ENCODE measurements around the gene TMEM184B.

Gene TMEM184B

GRCh38 chr22:38190581-38190980, 82.2 kb downstream of the TMEM184B start:
- in situ Hi-C loops (cut with HindIII; ENCODE audit: low sequenced_read_pairs): loop anchor here (25.0 kb wide), 1 partner anchor 122 kb away; the partner anchor contains the start of gene CSNK1E
- H3K4me3 ChIP-seq (ENCODE audit: low read depth, low read length): no peak overlapping the region
- TF ChIP-seq CTCF (IDR thresholded peaks at IDR 0.05; ENCODE audit: low read depth, low read length): no peak
- no peak for DNase-seq (ENCODE audit: low read depth, low spot score)

- in situ Hi-C loops (cut with HindIII; ENCODE audit: low sequenced_read_pairs): loop anchor here (25.0 kb wide), 1 partner anchor 123 kb away; the partner anchor contains the start of gene CSNK1E
- no peak overlapping the region for H3K4me3 ChIP-seq (ENCODE audit: low read depth, low read length)
- TF ChIP-seq CTCF (IDR thresholded peaks at IDR 0.05; ENCODE audit: low read depth, low read length): no peak
- DNase-seq (ENCODE audit: low read depth, low spot score): no peak
Observed at GRCh38 chr22:38189104-38189503, 83.7 kb downstream of the TMEM184B start.

GRCh38 chr22:38187413-38188212, 85.2 kb downstream of the TMEM184B start:
- no peak for TF ChIP-seq CTCF (IDR thresholded peaks at IDR 0.05; ENCODE audit: low read depth, low read length)
- H3K4me3 ChIP-seq (ENCODE audit: low read depth, low read length): no peak overlapping the region
- DNase-seq (ENCODE audit: low read depth, low spot score): no peak
- in situ Hi-C loops (cut with HindIII; ENCODE audit: low sequenced_read_pairs): loop anchor here (25.0 kb wide), 1 partner anchor 125 kb away; the partner anchor contains the start of gene CSNK1E

GRCh38 chr22:38186429-38186828, 86.4 kb downstream of the TMEM184B start:
- H3K4me3 ChIP-seq (ENCODE audit: low read depth, low read length): no peak overlapping the region
- no peak for TF ChIP-seq CTCF (IDR thresholded peaks at IDR 0.05; ENCODE audit: low read depth, low read length)
- DNase-seq (ENCODE audit: low read depth, low spot score): no peak
- in situ Hi-C loops (cut with HindIII; ENCODE audit: low sequenced_read_pairs): loop anchor here (25.0 kb wide), 1 partner anchor 126 kb away; the partner anchor contains the start of gene CSNK1E

GRCh38 chr22:38184788-38185187, 88.0 kb downstream of the TMEM184B start:
- no peak overlapping the region for H3K4me3 ChIP-seq (ENCODE audit: low read depth, low read length)
- in situ Hi-C loops (cut with HindIII; ENCODE audit: low sequenced_read_pairs): loop anchor here (25.0 kb wide), 1 partner anchor 128 kb away; the partner anchor contains the start of gene CSNK1E
- no peak for TF ChIP-seq CTCF (IDR thresholded peaks at IDR 0.05; ENCODE audit: low read depth, low read length)
- no peak for DNase-seq (ENCODE audit: low read depth, low spot score)

- TF ChIP-seq CTCF (IDR thresholded peaks at IDR 0.05; ENCODE audit: low read depth, low read length): no peak
- in situ Hi-C loops (cut with HindIII; ENCODE audit: low sequenced_read_pairs): loop anchor here (25.0 kb wide), 1 partner anchor 131 kb away; the partner anchor contains the start of gene CSNK1E
- peak within 1 kb of the TSS; percentile 54 for H3K4me3 ChIP-seq (ENCODE audit: low read depth, low read length)
- peak; percentile 100 for DNase-seq (ENCODE audit: low read depth, low spot score)
Observed at GRCh38 chr22:38181453-38182200, 91.2 kb downstream of the TMEM184B start, which contains the start of gene PLA2G6. PLA2G6 (minus strand) TSS chr22:38181830; CDS start chr22:38169426, 12,404 bp downstream.

Data from astrocyte of the spinal cord (primary cell).